Islet of Langerhans (tissue), 1 donor: ENCODE results near the gene AP5S1.
"Not testable (repeated sequence)": the region's sequence is repeated elsewhere in the genome, so short reads cannot be mapped to it uniquely, and the experiment has no call there.

ENCODE experiments used
- FAIRE-seq: peaks from one replicate; lab custom pipeline; 2011; peaks lifted over from hg19 to GRCh38; lab: Jason Lieb, UNC

Gene AP5S1

DNA sequence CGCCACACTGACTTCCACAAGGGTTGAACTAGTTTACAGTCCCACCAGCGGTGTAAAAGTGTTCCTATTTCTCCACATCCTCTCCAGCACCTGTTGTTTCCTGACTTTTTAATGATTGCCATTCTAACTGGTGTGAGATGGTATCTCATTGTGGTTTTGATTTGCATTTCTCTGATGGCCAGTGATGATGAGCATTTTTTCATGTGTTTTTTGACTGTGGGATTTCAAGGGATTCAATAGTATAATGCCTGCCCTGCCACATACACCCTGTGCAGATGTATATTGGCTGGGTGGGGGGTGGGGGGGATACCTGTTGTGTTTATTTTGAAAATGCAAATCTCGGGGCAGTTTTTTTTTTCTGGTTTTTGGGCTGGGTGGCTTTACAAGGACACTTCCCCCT lies 26.2 kb upstream of the AP5S1 start:
- FAIRE-seq = not testable (repeated sequence)

- FAIRE-seq = no peak
Measured at GRCh38 chr20:3794701-3795420, 25.5 kb upstream of the AP5S1 start.

- no peak for FAIRE-seq
Measured at GRCh38 chr20:3795511-3796468, 24.6 kb upstream of the AP5S1 start, which contains the start of gene CDC25B. CDC25B (plus strand) TSS chr20:3796310; CDS start chr20:3796532, 222 bp downstream.

- FAIRE-seq = no peak
Measured at GRCh38 chr20:3796477-3797225, 23.7 kb upstream of the AP5S1 start.

DNA sequence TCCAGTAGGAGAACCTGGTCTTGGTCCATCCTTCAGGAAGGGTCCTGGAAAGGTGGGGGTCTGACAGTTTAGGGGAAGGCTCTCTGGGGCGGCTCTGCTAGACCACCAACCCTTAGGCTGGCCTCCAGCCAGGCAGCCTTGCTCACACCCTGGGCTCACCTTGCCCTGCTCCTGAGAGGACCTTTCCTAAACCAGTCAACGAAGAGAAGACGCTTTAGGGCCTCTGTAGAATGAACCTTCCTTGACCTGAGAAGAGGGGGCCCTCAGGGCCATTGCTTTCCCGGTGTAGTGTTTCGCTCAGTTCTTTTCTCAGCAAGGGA lies 23.2 kb upstream of the AP5S1 start:
- FAIRE-seq = no peak

GRCh38 chr20:3797592-3798372 lies 22.6 kb upstream of the AP5S1 start:
- no peak for FAIRE-seq

GRCh38 chr20:3798373-3798768 lies 22.0 kb upstream of the AP5S1 start:
- FAIRE-seq = no peak

DNA sequence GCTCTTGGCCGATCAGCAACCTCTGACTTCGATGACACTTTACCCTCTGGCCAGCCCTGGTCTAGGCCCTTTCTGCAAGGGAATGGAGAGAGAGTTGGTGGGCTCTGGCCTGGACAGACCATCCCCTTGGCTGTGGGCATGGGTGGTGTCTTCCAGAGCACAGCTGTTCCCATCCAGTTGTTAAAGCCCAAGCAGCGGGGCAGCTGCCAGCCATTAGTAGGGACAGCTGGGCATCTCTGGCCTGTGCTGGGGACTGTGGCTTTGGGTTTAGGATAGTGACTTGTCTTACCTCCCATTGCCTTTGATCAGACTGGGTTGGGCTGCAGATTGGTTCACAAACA lies 21.5 kb upstream of the AP5S1 start:
- no peak for FAIRE-seq

DNA sequence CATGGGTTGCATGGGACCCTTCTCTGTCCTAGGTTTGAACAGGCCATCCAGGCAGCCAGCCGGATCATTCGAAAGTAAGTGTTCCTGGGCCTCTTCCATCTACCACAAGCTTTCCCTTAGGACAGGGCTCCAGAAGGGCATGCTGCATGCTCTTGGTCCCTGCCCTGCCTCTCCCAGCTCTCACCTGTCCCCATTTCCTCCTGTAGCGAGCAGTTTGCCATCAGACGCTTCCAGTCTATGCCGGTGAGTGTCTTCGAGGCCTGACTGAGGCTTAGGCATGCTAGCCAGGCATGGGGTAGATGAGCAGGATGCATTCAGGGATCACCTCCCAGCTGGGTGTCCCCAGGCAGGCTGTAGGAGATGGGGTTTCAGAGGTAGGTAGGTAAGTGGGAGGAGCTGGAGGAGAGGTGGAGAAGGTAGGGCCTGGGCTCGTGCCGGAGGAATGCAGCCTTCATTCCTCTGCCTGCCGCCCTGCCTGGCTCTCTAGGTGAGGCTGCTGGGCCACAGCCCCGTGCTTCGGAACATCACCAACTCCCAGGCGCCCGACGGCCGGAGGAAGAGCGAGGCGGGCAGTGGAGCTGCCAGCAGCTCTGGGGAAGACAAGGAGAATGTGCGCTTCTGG lies 20.0 kb upstream of the AP5S1 start:
- FAIRE-seq = no peak

- FAIRE-seq = no peak
Measured at GRCh38 chr20:3800878-3801260, 19.5 kb upstream of the AP5S1 start.

DNA sequence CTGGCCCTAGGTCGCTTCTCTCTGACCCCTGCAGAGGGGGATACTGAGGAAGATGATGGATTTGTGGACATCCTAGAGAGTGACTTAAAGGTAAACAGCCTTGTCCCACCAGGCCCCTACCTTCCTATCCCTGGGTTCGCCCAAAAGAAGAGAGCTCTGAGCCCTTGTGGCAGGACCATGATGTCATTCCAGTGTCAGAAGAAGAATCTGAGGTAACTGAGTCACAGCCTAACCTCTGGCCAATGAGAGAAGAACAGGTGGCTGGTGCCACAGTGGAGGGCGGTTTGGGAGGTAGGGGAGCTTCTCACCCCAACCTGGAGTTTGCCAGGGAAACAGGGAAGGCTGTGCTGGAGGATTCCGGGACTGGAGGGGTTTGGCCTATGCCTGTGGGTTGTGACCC lies 19.0 kb upstream of the AP5S1 start:
- no peak for FAIRE-seq

- FAIRE-seq = no peak
Measured at GRCh38 chr20:3801846-3802245, 18.5 kb upstream of the AP5S1 start.

GRCh38 chr20:3802524-3803239 lies 17.7 kb upstream of the AP5S1 start:
- no peak for FAIRE-seq

GRCh38 chr20:3803289-3803688 lies 17.1 kb upstream of the AP5S1 start:
- no peak for FAIRE-seq

GRCh38 chr20:3803854-3804253 lies 16.5 kb upstream of the AP5S1 start:
- FAIRE-seq = no peak

DNA sequence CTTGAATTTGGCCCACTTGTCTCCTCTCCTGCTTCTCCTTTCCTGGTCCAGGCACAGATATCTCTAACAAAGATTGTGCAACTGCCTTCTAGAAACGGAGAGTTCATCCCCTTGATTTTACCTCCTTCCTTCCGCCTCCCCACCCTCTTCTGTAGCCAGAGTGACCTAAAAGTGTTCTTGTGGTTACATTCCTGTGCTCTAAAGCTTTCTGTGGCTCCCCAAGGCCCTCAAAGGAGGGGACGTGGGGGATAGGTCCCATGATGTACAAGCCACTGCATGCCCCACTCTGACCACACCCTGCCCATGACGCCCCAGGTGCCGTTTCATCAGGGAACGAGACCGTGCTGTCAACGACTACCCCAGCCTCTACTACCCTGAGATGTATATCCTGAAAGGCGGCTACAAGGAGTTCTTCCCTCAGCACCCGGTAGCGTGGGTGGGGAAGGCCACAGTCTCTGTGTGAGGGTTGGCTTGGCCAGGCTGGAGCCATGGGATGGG lies 16.0 kb upstream of the AP5S1 start:
- FAIRE-seq = no peak

- no peak for FAIRE-seq
Measured at GRCh38 chr20:3804781-3805180, 15.6 kb upstream of the AP5S1 start.

DNA sequence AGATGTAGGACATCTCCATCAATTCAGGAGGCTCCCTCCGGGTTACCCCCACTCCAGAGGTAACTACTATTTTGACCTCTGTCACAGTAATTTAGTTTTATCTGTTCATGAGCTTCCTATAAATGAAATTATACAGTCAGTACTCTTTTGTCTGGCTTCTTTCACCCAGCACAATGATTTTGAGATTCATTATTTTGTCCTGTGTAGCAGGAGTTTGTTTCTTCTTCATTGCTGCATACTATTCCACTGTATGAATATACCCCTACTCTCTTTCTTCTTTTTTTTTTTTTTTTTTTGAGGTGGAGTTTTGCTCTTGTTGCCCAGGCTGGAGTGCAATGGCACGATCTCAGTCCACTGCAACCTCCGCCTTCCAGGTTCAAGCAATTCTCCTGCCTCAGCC lies 11.8 kb upstream of the AP5S1 start:
- FAIRE-seq = no peak

GRCh38 chr20:3811467-3812258 lies 8.7 kb upstream of the AP5S1 start:
- FAIRE-seq = no peak

DNA sequence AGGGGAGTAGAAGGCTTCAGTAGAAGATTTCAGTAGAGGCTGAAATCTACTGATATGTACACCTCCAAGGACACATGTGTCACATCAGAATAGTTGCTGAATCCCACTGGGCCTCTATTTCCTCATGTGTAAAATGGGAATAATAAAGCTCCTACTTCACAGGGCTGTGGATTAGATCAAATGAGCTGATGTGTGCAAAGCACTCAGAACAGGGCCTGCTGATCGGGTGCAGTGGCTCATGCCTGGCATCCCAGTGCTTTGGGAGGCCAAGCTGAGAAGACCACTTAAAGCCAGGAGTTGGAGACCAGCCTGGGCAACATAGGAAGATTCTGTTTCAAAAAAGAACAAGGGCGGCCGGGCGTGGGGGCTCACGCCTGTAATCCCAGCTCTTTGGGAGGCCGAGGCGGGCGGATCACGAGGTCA lies 8.1 kb upstream of the AP5S1 start:
- no peak for FAIRE-seq
